Muscle layer of colon (tissue), 2 donors: ENCODE data around the gene NUP210.

Experiments used
- H3K27ac ChIP-seq: one replicate; pipeline ENCODE4 v1.7.0; 2013; ENCODE audit warnings: low read depth, mild to moderate bottlenecking, low read length, moderate library complexity
- H3K27me3 ChIP-seq, 2 donors: one replicate each; pipeline ENCODE4 v1.7.0; 2013; ENCODE audit warnings: low read length in 2 of 2, mild to moderate bottlenecking in 2 of 2; ENCODE audit not compliant: insufficient read depth in 2 of 2, control insufficient read depth in 1 of 2
- H3K36me3 ChIP-seq: one replicate; pipeline ENCODE4 v1.7.0; 2013; ENCODE audit warnings: mild to moderate bottlenecking, low read length; ENCODE audit not compliant: insufficient read depth
- H3K4me1 ChIP-seq: one replicate; pipeline ENCODE4 v1.7.0; 2013; ENCODE audit warnings: mild to moderate bottlenecking, low read length; ENCODE audit not compliant: insufficient read depth
- H3K4me3 ChIP-seq, 2 donors: one replicate each; pipeline ENCODE4 v1.7.0; 2013; ENCODE audit warnings: low read length in 2 of 2, low read depth in 1 of 2, mild to moderate bottlenecking in 1 of 2, moderate library complexity in 1 of 2
- H3K9ac ChIP-seq: one replicate; pipeline ENCODE4 v1.7.0; 2013; ENCODE audit warnings: low read length
- H3K9me3 ChIP-seq: one replicate; pipeline ENCODE4 v1.7.0; 2013; ENCODE audit warnings: mild to moderate bottlenecking, low read length
- donor health status: abdominal sarcoma.
- donor health status: Adenocarcinoma of cecum.

Gene NUP210

GRCh38 chr3:13353506-13353905 lies 66.6 kb downstream of the NUP210 start:
- Histone ChIP-seq H3K27ac (no peak overlapping the region), H3K9ac (no peak overlapping the region), H3K9me3 (no peaks in the 10 kb centered on the region), H3K4me3 (no peak overlapping the region), H3K4me1 (no peaks in the 10 kb centered on the region), H3K36me3 (no peaks in the 10 kb centered on the region), H3K27me3 (no peaks in the 10 kb centered on the region)

DNA sequence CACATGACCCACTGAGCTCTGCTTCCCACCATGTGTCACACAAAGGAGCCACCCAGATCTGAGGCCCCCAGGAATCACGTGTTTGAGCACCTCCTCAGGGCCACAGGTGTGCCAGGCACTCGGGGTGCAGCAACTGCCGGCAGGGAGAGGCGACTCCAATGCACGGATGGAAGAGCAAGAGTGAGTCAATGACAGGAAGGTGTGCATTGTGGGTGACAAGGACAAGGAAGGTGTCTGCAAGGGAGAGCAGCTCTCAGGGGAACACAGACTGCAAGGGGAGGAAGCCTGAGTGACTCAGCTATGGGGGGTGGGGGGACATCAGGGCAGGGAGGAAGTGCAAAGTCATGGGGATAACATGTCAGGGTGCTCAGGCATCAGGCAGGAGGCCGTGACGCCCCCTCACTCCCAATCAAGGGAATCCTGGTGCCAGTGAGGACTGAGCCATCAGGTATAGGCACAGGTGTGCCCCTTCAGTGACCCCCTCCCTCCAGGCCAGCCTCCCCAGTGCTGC lies 67.4 kb downstream of the NUP210 start:
- Histone ChIP-seq H3K27ac (no peak overlapping the region), H3K27me3 (no peaks in the 10 kb centered on the region), H3K4me3 (no peak overlapping the region), H3K9ac (no peak overlapping the region), H3K36me3 (no peaks in the 10 kb centered on the region), H3K4me1 (no peaks in the 10 kb centered on the region), H3K9me3 (no peaks in the 10 kb centered on the region)

GRCh38 chr3:13349823-13350222 lies 70.3 kb downstream of the NUP210 start:
- Histone ChIP-seq H3K27ac (no peak overlapping the region), H3K4me3 (no peak overlapping the region), H3K9ac (no peak overlapping the region), H3K4me1 (no peaks in the 10 kb centered on the region), H3K9me3 (no peaks in the 10 kb centered on the region), H3K36me3 (no peaks in the 10 kb centered on the region), H3K27me3 (no peaks in the 10 kb centered on the region)

DNA sequence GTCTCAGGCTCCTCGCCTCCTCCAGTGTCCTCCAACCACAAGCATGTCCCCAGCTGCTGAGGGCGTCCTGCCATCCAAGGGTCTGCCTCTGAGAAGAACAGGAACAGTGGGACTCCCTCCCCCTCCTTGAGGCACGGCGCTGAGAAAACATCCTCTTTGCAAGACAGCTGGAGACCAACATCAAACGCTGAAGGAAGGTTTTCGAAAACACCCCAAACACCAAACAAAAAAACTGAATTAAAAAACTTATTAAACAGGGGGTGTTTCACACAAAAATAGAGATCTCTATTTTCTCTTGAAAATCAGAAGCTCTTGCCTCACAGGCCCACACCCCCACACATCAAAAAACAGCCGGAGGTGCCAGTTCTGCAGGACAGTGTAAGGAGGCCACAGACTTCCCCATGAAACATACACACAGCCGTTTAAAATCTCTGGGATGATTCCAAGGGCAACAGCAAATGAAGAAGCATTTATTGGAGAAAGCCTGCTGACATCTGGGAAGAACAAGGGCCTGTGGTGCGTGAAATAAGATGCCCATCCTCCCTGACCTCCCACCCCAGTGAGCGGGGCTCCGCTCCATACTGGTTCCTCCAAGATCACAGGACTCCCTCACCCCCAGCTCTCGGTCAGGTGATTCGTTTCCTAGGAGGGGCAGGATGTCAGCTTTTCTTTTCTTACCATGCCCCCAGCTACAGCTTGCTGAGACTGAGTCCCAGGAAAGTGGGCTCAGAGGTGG lies 71.3 kb downstream of the NUP210 start:
- no peaks in the 10 kb centered on the region for H3K36me3 ChIP-seq
- no peaks in the 10 kb centered on the region for H3K9me3 ChIP-seq
- no peaks in the 10 kb centered on the region for H3K27me3 ChIP-seq
- H3K4me3 ChIP-seq: no peak overlapping the region
- H3K27ac ChIP-seq: no peak overlapping the region
- no peaks in the 10 kb centered on the region for H3K4me1 ChIP-seq
- no peak overlapping the region for H3K9ac ChIP-seq

DNA sequence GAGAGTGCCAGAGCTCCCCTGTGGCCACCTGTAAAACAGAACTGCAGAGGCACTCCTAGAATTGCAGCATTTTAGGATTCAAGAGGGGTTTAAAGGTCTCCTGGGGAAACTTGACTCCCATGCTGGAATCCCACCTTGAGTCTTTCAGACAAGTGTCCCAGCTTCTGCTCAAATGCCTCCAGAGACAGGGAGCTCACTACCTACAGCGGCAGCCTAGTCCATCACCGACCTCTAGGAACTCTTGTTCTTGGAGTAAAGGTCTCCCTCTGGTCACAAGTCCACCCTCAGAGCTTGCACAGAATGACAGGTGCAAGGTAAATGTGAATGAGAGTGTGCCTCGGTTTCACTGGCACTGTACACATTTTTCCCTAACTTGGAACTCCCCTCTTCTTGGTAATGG lies 72.0 kb downstream of the NUP210 start:
- Histone ChIP-seq H3K27ac (no peak overlapping the region), H3K4me1 (no peaks in the 10 kb centered on the region), H3K36me3 (no peaks in the 10 kb centered on the region), H3K4me3 (no peak overlapping the region), H3K9ac (no peak overlapping the region), H3K9me3 (no peaks in the 10 kb centered on the region), H3K27me3 (no peaks in the 10 kb centered on the region)

- Histone ChIP-seq H3K27ac (no peak overlapping the region), H3K9me3 (no peaks in the 10 kb centered on the region), H3K27me3 (no peaks in the 10 kb centered on the region), H3K36me3 (no peaks in the 10 kb centered on the region), H3K9ac (no peak overlapping the region), H3K4me1 (no peaks in the 10 kb centered on the region), H3K4me3 (no peak overlapping the region)
Measured at GRCh38 chr3:13347390-13347950, 72.7 kb downstream of the NUP210 start.

DNA sequence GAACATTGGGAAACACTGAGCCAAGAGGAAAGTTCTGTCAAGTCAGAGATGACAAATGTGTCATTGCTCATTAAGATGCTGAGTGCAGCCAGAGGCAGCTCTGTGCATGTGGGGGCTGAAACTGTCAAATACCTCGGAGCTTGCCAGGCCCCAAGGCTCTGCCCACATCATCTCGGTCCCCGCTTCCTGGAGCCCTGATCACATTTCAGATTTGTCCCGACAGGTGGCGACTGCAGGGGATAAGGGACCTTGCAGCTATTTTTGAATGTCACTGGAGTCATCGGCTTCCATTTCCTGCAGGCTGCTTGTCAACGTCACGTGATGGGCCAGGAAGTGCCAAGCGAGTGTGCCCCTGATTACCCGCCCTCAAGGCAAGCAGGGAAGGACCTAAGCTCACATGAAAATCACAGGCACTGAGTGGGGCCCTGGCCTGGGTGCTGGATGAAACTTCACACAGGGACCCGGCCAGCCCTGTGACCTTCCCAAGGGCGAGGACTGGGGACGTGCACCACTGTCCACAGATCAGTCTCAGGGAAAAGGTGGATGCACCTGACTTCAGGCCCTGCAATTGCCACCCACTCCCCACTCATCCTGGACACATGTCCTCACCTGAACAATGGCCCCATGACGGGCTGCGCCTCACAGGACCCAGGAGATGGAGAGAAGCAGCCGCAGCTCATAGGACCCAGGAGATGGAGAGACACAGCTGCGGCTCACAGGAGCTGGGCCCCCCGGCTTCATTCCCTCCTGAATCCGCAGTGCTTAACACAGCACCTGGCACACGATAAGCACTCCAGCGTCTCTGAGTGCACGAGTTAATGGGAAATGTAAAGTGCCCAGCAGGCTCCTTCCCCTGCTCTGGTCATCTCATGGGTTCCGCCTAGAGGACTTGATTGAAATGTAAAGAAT lies 73.4 kb downstream of the NUP210 start:
- no peak overlapping the region for H3K9ac ChIP-seq
- H3K4me1 ChIP-seq: no peaks in the 10 kb centered on the region
- H3K27ac ChIP-seq: no peak overlapping the region
- H3K27me3 ChIP-seq: no peaks in the 10 kb centered on the region
- H3K9me3 ChIP-seq: no peaks in the 10 kb centered on the region
- H3K36me3 ChIP-seq: no peaks in the 10 kb centered on the region
- H3K4me3 ChIP-seq: no peak overlapping the region

- Histone ChIP-seq H3K9me3 (no peaks in the 10 kb centered on the region), H3K9ac (no peak overlapping the region), H3K4me3 (no peak overlapping the region), H3K27ac (no peak overlapping the region), H3K36me3 (no peaks in the 10 kb centered on the region), H3K27me3 (no peaks in the 10 kb centered on the region), H3K4me1 (no peaks in the 10 kb centered on the region)
Measured at GRCh38 chr3:13345772-13346171, 74.3 kb downstream of the NUP210 start.

- Histone ChIP-seq H3K4me1 (no peaks in the 10 kb centered on the region), H3K36me3 (no peaks in the 10 kb centered on the region), H3K9ac (no peak overlapping the region), H3K27me3 (no peaks in the 10 kb centered on the region), H3K4me3 (no peak overlapping the region), H3K9me3 (no peaks in the 10 kb centered on the region), H3K27ac (no peak overlapping the region)
Measured at GRCh38 chr3:13345284-13345683, 74.8 kb downstream of the NUP210 start.

DNA sequence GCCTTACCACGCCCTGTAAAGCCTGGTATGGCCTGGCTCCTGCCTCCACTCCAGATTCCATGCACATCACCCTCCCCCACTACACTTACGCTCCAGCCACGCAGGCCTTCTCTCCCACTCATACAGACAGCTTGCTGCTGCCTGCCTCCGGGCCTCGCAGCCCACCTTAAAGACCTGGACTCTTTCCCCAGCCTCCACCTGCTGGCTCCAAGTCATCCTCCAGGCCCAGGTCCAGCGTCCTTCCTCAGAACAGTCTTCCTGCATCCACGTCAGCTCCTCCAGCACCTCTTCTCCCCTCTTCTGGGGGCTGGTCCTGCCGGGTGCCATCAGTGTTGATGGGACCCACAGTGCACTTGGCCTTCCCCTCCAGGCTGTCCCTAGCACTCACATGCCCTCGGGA lies 75.5 kb downstream of the NUP210 start:
- Histone ChIP-seq H3K27me3 (no peaks in the 10 kb centered on the region), H3K27ac (no peak overlapping the region), H3K9me3 (no peaks in the 10 kb centered on the region), H3K9ac (no peak overlapping the region), H3K36me3 (no peaks in the 10 kb centered on the region), H3K4me1 (no peaks in the 10 kb centered on the region), H3K4me3 (no peak overlapping the region)

DNA sequence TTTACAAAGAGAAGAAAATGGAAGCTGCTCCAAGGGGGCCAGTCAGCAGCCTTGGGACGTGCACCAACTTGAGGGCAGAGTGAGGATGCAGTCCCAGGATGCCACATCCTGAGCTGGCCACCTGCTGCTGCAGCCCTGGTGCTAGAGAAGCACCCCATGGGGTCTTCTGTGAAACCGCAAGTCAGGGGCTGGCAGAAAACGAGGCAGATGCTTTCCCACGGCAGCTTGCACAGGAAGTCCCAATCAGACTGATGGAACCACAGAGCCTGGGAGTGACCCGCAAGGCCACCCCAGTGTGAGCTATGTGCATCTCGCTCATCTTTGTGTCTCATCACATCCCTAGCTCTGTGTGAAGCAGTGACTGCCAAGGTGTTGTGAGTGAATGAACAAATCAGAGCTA lies 76.5 kb downstream of the NUP210 start:
- Histone ChIP-seq H3K27ac (no peak overlapping the region), H3K9ac (no peak overlapping the region), H3K4me1 (no peaks in the 10 kb centered on the region), H3K36me3 (no peaks in the 10 kb centered on the region), H3K27me3 (no peaks in the 10 kb centered on the region), H3K4me3 (no peak overlapping the region), H3K9me3 (no peaks in the 10 kb centered on the region)
